GM23248 (cell line): ENCODE measurements around the gene DPP6. TPM values are rescaled to one million over a fixed set of nuclear protein-coding genes. Genes with fewer than 3 reads are reported as not detected.
"Not testable (repeated sequence)": the region's sequence is repeated elsewhere in the genome, so short reads cannot be mapped to it uniquely, and the experiment has no call there.

ENCODE experiments used
- DNase-seq: peaks from one replicate; pipeline ENCODE4 v3.0.0-alpha.2; 2015
- H2AFZ ChIP-seq: fragments of 200-600 bp; sonication (generic); 2 replicates; pipeline ENCODE4 v1.6.1; 2016; ENCODE audit warnings: antibody characterized with exemption
- H3F3A ChIP-seq: fragments of 200-600 bp; sonication (generic); 2 replicates; pipeline ENCODE4 v1.6.1; 2016; ENCODE audit warnings: mild to moderate bottlenecking, antibody characterized with exemption, mixed run types; ENCODE audit not compliant: insufficient read depth
- H3K27ac ChIP-seq: fragments of 200-600 bp; sonication (generic); 2 replicates; pipeline ENCODE4 v1.5.1; 2016; ENCODE audit warnings: mild to moderate bottlenecking
- H3K27me3 ChIP-seq: fragments of 200-600 bp; sonication (generic); replicated peaks from 2 replicates; pipeline ENCODE4 v1.6.1; 2016; ENCODE audit warnings: mild to moderate bottlenecking; ENCODE audit not compliant: insufficient read depth
- H3K36me3 ChIP-seq: fragments of 200-600 bp; sonication (generic); 2 replicates; pipeline ENCODE4 v1.6.1; 2016; ENCODE audit warnings: low read depth, mild to moderate bottlenecking
- H3K4me1 ChIP-seq: fragments of 200-600 bp; sonication (generic); 2 replicates; pipeline ENCODE4 v1.6.1; 2016; ENCODE audit warnings: mild to moderate bottlenecking; ENCODE audit not compliant: insufficient read depth
- H3K4me2 ChIP-seq: fragments of 200-600 bp; sonication (generic); one replicate; pipeline ENCODE4 v1.6.1; 2016; ENCODE audit warnings: mild to moderate bottlenecking; ENCODE audit not compliant: unreplicated experiment
- H3K4me3 ChIP-seq: fragments of 200-600 bp; sonication (generic); 2 replicates; pipeline ENCODE4 v1.5.1; 2016; ENCODE audit warnings: mild to moderate bottlenecking
- H3K79me2 ChIP-seq: fragments of 200-600 bp; sonication (generic); 2 replicates; pipeline ENCODE4 v1.6.1; 2016; ENCODE audit warnings: mild to moderate bottlenecking; ENCODE audit not compliant: insufficient read depth
- H3K9ac ChIP-seq: fragments of 200-600 bp; sonication (generic); 2 replicates; pipeline ENCODE4 v1.6.1; 2016; ENCODE audit warnings: mild to moderate bottlenecking
- H3K9me2 ChIP-seq: fragments of 200-600 bp; sonication (generic); 2 replicates; pipeline ENCODE4 v1.6.1; 2016; ENCODE audit warnings: mixed run types, mild to moderate bottlenecking, moderate library complexity; ENCODE audit not compliant: insufficient read depth
- H3K9me3 ChIP-seq: fragments of 200-600 bp; sonication (generic); one replicate; pipeline ENCODE4 v1.6.1; 2017; ENCODE audit warnings: low read depth
- H4K20me1 ChIP-seq: fragments of 200-600 bp; sonication (generic); 2 replicates; pipeline ENCODE4 v1.6.0; 2016; ENCODE audit not compliant: insufficient read depth
- EZH2 ChIP-seq: fragments of 200-600 bp; sonication (generic); IDR thresholded peaks from 2 replicates; pipeline ENCODE4 v1.6.1; 2018; ENCODE audit warnings: antibody characterized with exemption, mild to moderate bottlenecking; ENCODE audit not compliant: insufficient read depth, poor library complexity, severe bottlenecking
- EZH2phosphoT487 ChIP-seq: fragments of 200-600 bp; sonication (generic); IDR thresholded peaks from 2 replicates; pipeline ENCODE4 v1.6.1; 2018; ENCODE audit warnings: antibody characterized with exemption, moderate library complexity, mild to moderate bottlenecking, low read depth; ENCODE audit not compliant: insufficient read depth
- WGBS, 2 experiments: methylation state at CpG; one replicate each; pipeline ENCODE4 v1.1.6; 2015 to 2017; ENCODE audit warnings: low lambda C conversion rate in 2 of 2, low coverage in 1 of 2; ENCODE audit errors: missing lambda C conversion rate in 2 of 2; 5-methylcytosine and 5-hydroxymethylcytosine counted together
- in situ Hi-C: fragments of 300-500 bp; cut with MboI; formaldehyde crosslinking; loops from 2 replicates; pipeline ENCODE4 v1.15.0; 2020
- polyA plus RNA-seq: library from polyadenylated mRNA; unstranded; fragments of >200 nt; fragmentation: Nextera tagmentation; extraction: Ambion mirVana; gene quantifications from 2 replicates; pipeline ENCODE4 v1.2.1, GENCODE V29; 2016
- total RNA-seq: library from RNA; depleted of rRNA; stranded (reverse); fragments of >200 nt; shearing (Covaris generic); gene quantifications from 2 replicates; pipeline ENCODE4 v1.2.3, GENCODE V29; 2014

DPP6 gene
- total and polyA plus RNA-seq, 2 experiments from 2014 or later = not detected

- H3F3A ChIP-seq = no peaks in the 10 kb centered on the region
- H3K27me3 ChIP-seq = no peaks in the 10 kb centered on the region
- DNase-seq = no peak
- no peaks in the 10 kb centered on the region for H3K4me1 ChIP-seq
- no peak overlapping the region for H2AFZ ChIP-seq
- H3K27ac ChIP-seq = no peak overlapping the region
- no peaks in the 10 kb centered on the region for H4K20me1 ChIP-seq
- H3K36me3 ChIP-seq = no peaks in the 10 kb centered on the region
- no peak for TF ChIP-seq EZH2phosphoT487
- TF ChIP-seq EZH2 = no peak
- no peaks in the 10 kb centered on the region for H3K9me3 ChIP-seq
- H3K9me2 ChIP-seq = no peaks in the 10 kb centered on the region
- no peaks in the 10 kb centered on the region for H3K79me2 ChIP-seq
- H3K4me3 ChIP-seq = no peak overlapping the region
- no peak overlapping the region for H3K4me2 ChIP-seq
- in situ Hi-C loops = no loop called here
- H3K9ac ChIP-seq = no peak overlapping the region
- WGBS, 2 experiments = 19% methylated on average over 4 of the region's 4 CpGs
These were observed 620.6 kb downstream of the DPP6 start for GRCh38 chr7:154672659-154673415.

GRCh38 chr7:154674191-154674590, 622.0 kb downstream of the DPP6 start:
- Histone ChIP-seq H3F3A (no peaks in the 10 kb centered on the region), H3K36me3 (no peaks in the 10 kb centered on the region), H3K27me3 (no peaks in the 10 kb centered on the region), H2AFZ (no peak overlapping the region), H3K27ac (no peak overlapping the region), H3K4me1 (no peaks in the 10 kb centered on the region), H3K4me2 (no peak overlapping the region), H3K9me3 (no peaks in the 10 kb centered on the region), H3K4me3 (no peak overlapping the region), H3K9ac (no peak overlapping the region), H3K9me2 (no peaks in the 10 kb centered on the region), H3K79me2 (no peaks in the 10 kb centered on the region), H4K20me1 (no peaks in the 10 kb centered on the region)
- 45 to 46% methylated on average over 6 of the region's 6 CpGs for WGBS, 2 experiments
- in situ Hi-C loops = no loop called here
- no peak for DNase-seq
- TF ChIP-seq EZH2 (no peak), EZH2phosphoT487 (no peak)

DNA sequence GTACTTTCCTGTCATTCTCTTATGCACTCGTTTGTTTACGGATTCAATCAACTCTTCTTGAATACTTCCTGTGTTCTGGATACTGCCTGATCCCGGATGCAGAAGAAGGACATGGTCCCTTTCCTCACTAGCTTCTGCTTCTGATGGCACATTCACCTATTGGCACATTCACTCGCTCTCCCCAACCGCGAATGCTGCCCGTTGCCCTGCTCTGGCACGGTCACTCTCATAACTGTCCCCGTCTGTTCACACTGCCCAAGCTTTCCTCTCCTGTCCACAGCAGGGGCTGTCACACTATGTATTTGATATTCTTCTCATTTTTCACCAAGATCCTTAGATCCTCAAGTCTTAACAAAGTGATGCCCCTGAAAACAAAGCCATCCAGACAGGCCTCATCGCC, 623.4 kb downstream of the DPP6 start:
- H3K36me3 ChIP-seq = no peaks in the 10 kb centered on the region
- H3K27me3 ChIP-seq = no peaks in the 10 kb centered on the region
- no peaks in the 10 kb centered on the region for H4K20me1 ChIP-seq
- DNase-seq = no peak
- no peak overlapping the region for H2AFZ ChIP-seq
- no peak for TF ChIP-seq EZH2
- no peak for TF ChIP-seq EZH2phosphoT487
- H3K9ac ChIP-seq = no peak overlapping the region
- H3K27ac ChIP-seq = no peak overlapping the region
- no peak overlapping the region for H3K4me3 ChIP-seq
- no peaks in the 10 kb centered on the region for H3F3A ChIP-seq
- H3K9me2 ChIP-seq = no peaks in the 10 kb centered on the region
- H3K4me1 ChIP-seq = no peaks in the 10 kb centered on the region
- H3K4me2 ChIP-seq = no peak overlapping the region
- H3K9me3 ChIP-seq = no peaks in the 10 kb centered on the region
- in situ Hi-C loops = no loop called here
- 56 to 64% methylated on average over 10 of the region's 10 CpGs for WGBS, 2 experiments
- H3K79me2 ChIP-seq = no peaks in the 10 kb centered on the region

- H3K27ac ChIP-seq, H3K4me3 ChIP-seq, H3K27me3 ChIP-seq, H3K9me3 ChIP-seq, H3K4me1 ChIP-seq, H3F3A ChIP-seq, H3K9ac ChIP-seq, H3K36me3 ChIP-seq, H2AFZ ChIP-seq, in situ Hi-C loops, H3K79me2 ChIP-seq, DNase-seq, H4K20me1 ChIP-seq, H3K4me2 ChIP-seq, H3K9me2 ChIP-seq: not testable (repeated sequence)
- 34 to 41% methylated on average over 7 to 9 of the region's 11 CpGs for WGBS, 2 experiments
These were observed 623.8 kb downstream of the DPP6 start for GRCh38 chr7:154676033-154676421.
